Hindlimb muscle (tissue), 1 donor: ENCODE data around the gene SLC19A1. TPM values are rescaled to one million over a fixed set of nuclear protein-coding genes. Genes with fewer than 3 reads are reported as not detected.

Experiments
- DNase-seq: peaks from one replicate; pipeline ENCODE4 v3.0.0-alpha.2; 2013
- polyA plus RNA-seq: library from polyadenylated mRNA; unstranded; fragments of 120-200 nt; gene quantifications from one replicate; pipeline ENCODE4 v1.2.1, GENCODE V29; 2013; ENCODE audit not compliant: insufficient read length

Gene SLC19A1
- polyA plus RNA-seq: 8.1 TPM

DNA sequence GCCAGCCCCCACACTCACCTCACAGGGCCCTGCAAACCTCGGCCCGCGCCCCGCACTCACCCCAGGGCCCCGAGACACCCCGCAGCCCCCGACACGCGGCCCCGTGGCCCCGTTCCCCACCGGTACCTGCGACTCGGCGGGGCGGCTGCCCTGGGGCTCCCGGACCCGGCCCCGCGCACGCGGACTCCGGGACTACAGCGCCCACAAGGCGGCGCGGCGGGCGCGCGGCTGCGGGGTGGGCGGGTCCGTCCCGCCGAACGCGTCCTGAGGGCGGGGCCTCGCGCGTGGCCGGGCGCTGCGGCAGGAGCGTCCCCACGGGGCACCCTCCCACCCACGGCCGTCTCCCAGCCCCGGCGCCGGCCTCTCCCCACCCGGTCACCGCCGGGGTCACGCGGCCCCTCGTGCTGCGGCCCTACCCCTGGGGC is at the start of gene SLC19A1:
Gene SLC19A1 (minus strand): TSS at position 199 of the 425 bp plus-strand sequence. CDS start 4,481 bp downstream, outside the sequence.
- peak; percentile 80 for DNase-seq

DNA sequence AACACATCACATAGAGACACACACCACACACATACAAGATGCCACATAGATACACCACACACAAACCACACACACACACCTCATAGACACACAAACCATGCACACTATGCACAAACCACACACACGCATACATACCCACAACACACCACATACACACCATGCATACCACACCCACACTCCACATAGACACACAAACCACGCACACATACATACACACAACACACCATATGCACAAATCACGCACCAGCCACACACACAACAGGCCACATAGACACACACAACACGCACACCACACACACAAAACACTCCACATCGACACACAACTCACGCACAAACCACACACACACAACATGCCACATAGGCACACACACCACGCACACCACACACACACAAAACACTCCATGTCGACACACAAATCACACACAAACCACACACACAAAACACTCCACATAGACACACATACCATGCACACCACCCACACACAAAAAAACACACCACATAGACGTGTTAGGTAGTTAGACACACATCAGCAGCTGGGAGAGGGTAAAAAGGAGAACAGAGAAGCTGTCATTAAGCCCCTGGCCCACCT is 49.5 kb upstream of the SLC19A1 start:
- no peak for DNase-seq

DNA sequence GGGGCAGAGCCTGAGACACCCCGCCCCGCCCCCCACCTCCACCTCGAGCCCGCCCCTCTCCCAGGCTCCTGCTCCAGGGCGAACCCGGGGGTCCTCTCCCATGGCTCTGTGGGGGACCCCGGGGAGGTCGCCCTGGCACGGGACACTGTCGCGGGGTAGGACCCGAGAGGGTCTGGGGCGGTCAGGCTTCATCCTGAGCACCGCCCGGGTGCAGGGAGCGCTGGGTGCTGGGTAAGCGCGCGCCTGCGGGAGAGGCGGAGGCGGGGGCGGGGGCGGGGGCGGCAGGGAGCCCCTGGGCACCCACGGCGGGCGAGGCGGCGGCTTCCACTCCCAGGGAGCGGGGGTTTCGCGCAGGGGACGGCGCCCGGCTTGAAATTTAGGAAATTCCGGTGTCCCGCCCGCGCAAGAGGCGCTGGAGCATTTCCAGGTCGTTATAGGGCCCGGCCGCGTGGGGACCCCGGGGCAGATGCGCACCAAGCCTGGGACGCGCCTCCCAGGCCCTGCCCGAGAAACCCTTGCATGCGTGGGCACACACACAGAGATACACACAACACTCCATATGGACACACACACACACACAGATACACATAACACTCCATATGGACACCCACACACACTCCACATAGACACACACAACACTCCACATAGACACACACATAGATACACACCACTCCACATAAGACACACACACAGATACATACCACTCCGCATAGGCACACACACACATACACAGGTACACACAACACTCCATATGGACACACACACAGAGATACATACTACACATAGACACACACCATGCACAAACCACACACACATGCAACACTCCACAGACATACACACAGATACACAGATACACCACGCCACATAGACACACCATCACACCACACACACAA is 48.7 kb upstream of the SLC19A1 start:
- DNase-seq: no peak

DNA sequence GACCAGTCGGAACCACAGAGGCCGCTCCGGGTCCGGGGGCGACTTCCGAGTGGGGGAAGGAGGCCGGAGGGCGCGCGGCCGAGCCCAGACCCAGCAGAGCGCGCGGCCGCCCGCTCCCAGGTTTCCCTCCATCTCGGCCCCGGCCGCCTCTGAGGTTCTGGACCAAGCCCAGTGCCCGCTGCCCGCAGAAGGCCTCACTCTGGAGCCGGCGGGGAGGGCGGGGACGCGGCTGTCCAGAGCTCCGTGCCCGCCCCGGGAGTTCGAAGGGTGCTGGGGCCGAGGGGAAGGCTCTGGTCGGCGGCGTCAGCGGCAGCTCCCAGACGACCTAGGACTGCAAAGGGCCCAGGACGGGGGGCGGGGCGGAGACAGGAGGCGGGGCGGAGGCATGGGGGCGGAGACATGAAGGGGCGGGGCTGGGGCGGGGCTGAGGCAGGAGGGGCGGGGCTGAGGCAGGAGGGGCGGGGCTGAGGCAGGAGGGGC is 48.0 kb upstream of the SLC19A1 start:
- no peak for DNase-seq

DNA sequence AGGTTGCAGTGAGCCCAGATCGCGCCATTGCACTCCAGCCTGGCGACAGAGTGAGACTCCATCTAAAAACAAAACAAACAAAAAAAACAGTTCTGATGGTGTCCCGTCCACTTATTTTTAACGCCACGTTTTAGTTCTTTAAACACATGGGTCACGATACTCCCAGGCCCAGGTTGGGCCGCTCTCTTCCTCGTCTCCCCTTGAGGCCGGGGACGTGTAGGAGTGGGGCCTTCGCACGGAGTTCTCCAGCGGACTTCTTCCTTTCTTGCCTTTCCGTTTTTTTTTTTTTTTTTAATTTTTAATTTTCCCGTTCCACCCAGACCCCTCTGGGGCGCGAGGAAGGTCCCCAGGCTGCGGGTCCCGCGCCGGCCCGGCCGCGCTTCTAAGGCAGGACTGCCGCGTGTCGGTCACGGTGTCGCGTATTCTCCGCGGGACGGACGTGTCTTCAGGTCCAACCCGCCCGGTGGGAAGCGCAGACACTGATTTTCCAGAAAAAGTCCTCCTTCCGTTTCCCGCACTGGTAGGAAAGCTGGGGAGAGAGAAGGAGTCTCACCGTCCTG is 47.5 kb upstream of the SLC19A1 start:
- no peak for DNase-seq

DNA sequence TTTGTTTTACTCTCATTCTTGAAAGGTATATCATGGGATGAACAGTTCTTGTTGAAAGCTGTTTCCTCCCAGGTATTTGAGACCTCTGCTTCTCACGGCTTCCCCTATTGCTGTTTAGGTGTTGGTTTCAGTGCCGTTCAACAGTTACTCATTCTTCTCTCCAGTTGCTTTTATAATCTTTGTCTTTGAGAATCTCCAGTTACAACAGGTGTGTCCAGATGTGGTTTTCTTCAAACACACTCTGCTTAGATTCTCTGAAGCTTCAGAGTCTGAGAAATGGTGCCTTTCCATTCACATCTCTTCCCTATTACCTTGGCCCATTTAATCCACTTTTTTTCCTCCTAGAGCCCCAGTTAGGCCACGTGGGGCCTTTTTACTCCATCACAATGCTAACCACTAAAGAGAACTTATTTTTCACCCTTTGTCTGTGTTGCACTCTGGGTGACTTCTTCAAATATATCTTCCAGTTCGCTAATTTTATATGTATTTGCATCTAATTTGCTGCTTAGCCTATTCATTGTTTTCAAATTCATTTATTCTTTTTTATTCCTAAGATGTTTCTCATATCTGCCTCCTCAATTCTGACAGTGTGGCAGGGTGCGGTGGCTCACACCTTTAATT is 46.7 kb upstream of the SLC19A1 start:
- no peak for DNase-seq

DNA sequence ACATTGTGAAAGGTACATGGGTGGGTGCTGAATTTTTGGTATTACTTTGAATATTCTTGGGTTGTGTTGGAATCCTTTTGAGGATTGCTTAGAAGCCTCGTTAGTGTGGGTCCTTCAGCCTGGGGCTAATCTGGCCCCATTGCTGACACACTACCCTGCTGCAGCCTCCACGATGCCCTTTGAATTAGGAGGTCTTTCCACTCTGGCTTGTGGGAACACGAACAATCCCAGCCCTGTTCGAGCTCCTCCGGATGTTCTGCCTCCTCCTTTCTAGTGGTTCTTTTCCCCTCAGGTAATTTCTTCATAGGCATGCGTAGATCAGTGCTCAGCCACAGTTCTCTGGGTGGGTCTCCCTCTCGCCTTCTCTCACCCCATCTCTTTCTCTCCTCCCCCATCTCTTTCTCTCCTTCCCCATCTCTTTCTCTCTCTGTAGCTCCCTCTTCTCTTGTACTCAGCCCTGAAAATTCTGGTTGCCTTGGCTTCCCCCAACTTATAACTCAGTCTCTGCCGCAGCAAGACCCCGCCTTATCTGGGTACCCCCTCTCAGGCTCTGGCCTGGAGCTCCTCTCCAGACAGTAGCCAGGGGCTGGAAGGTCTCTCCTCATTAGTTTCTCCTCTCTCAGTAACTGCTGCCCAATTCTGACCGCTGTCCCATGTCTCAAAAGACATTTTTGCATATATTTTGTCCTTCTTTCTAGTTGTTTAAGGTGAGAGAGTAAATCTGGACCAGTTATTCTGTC is 46.0 kb upstream of the SLC19A1 start:
- DNase-seq: no peak

DNA sequence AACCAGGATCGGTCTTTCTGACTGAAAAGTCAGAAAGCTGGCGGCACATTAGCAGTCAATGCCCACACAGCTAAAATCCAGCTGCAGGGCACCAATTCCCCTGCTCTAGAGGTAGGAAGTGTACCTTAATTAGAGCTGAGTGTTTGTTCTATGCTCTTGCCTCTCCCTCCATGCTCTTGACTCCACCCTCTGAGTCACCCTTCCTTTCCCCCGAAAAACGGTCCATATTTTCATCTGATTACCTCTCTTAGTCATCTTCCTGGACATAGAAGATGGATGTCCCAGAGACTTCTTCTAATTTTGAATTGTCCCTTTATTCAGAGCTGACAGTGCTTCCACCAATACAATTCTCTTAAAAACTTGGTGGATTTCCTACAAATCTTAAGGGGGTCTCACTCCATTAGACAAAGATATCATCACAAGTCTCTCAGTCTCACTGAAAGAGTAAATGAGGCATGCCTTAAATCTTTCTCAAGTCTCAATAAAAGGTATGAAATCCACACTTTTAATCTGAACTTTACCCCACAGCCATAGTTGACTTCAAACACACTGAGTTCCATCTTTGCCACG is 44.1 kb upstream of the SLC19A1 start:
- no peak for DNase-seq

DNA sequence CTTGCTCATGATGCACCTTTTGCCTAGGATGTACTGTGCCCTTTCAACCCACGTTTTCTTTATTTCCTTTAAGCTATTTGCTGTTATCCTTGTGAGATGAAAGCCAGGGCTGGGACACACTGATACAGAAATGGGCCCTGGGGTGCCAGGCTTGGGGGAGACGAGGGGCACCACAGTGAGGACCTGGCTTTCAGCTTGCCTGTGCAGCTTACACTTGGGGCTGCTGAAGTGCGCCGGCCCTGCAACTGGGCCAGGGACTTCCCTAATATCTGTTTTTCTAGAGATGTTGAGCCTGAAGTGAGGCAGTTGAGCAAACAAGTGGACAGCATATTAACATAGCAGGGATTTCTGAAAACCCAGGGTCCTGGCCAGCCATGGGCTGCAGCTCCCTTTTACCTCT is 42.5 kb upstream of the SLC19A1 start:
- no peak for DNase-seq

DNA sequence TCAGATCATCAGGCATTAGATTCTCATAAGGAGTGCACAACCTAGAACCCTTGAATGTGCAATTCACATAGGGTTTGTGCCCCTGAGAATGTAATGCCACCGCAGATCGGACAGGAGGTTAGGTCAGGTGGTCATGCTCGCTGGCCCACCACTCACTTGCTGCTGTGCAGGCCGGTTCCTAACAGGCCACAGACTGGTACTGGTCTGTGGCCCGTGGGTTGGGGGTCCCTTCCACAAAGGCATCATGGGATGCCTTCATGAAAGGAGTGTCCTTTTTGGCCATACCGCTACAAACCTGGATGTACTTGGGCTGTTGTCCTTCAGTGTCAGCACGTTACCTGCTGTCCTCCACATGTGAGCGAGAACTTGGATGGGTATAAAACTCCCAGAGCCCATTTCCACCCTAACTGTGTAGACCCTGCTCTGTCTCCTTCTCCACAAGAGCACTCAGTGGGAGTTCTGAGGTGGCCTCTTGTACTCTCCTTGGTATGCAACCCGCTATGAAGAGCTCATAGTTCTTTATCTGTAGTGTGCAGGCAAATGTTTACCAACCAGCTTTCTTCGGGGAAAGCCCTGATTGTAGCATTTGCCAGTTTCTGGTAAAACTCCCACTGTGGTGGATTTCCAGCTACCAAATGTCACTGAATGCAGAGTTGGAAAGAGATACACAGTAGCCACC is 41.7 kb upstream of the SLC19A1 start:
- no peak for DNase-seq

DNA sequence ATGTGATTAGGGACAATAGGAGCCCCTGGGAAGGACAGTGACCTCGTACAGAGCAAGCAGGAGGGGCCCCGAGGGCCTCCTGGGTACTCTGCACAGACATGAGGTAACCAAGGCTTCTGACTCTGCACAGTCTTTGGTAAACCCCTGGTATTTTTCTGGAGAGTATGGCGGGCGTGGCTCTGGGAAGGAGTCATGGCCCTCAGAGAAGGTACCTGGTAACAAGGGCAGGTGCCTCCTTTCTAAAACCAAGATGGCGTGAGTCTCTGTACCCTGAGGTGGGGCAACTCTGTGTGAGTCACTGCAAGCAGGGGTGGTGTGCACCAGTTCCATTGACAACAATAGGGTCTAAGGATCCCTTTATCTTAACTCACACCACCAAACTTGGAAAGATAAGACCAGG is 39.9 kb upstream of the SLC19A1 start:
- DNase-seq: no peak

DNA sequence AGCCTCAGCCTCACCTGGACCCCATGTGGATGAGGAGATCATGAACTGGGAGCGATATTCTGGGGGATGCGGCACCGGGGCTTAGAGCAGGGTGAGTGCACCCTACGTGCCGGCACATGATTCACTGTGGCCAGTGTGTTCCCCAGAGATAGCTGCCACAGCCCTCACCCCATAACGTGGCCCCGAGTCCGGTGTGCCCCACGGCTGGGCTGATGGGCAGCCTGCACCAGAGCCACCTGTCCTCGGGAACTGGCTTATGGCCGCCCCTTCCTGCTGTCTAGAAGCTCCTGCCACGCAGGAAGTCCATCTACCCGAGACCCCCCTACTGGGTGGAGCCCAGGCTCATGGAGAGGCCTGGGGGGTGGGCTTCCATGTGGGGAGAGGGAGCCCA is 39.1 kb upstream of the SLC19A1 start:
- no peak for DNase-seq

DNA sequence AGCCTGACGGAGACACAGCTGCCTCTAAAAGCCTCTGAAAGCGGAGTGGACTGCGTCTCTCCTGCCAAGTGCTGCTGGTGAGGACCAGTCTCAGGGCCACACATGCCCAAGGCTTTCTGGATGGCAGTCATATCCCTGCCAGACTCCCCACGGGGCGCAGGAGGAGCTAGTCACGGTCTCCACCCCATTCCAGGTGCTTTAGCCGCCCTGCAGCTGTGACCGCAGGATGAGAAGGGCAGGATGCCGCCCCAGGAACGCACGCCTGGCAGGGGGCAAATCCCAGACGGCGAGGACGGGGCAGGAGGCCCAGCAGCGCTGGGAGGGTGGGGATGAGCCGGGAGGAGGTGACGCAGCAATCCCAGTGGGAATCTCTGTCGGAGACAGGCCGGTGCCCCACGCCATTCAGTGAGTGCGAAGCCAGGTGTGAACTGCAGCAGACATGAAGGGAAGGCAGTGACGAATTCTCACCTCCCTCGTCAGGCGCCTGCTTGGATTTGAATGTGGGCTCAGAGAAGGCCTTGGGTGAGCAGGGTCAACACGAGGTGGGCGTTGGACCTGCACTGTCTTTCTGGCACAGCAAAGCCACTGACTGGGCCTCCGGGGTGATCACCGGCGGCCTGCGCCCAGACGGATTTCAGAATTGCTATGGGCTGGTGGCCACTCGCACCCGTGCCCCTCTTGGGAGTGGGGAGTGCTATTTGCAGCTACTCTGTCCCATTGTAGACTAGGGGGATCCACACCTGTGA is 38.5 kb upstream of the SLC19A1 start:
- no peak for DNase-seq

DNA sequence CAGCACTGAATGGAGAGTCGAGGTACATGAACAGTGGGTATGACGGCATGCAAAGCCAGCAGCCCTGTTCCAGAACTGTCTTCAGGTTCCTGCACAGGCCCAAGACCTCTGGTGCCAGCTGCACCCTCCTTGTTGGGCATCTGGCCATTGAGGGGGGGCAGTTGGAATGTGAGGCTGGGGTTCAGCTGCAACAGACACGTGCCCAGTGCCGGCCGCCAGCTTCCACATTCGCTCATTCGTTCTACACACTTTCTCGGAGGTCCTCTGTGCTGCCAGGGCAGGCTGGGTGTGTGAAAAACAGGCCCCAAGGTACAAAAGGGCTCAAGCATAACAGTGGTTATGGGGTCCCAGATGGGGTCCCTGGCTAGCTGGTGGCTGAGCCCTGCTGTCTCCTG is 37.9 kb upstream of the SLC19A1 start:
- DNase-seq: no peak

DNA sequence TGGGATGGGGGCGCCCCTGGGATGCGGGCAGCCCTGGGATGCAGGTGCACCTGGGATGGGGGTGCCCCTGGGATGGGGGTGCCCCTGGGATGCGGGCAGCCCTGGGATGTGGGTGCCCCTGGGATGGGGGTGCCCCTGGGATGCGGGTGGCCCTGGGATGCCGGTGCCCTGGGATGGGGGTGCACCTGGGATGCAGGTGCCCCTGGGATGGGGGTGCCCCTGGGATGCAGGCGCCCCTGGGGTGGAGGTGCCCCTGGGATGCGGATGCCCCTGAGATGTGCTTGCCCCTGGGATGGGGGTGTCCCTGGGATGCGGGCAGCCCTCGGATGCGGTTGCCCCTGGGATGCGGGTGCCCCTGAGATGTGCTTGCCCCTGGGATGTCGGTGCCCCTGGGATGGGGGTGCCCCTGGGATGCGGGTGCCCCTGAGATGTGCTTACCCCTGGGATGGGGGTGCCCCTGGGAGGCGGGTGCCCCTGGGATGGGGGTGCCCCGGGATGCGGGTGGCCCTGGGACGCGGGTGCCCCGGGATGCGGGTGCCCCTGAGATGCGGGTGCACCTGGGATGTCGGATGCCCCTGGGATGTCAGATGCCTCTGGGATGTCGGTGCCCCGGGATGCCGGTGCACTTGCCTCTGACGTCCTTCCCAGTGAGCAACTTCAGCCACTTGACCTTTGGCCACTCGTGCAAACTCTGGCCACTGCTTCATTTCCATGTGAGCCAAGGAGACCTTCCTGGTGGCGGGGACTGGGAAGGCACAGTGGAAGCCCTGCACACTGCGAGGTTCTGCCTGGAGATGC is 37.3 kb upstream of the SLC19A1 start:
- DNase-seq: no peak

DNA sequence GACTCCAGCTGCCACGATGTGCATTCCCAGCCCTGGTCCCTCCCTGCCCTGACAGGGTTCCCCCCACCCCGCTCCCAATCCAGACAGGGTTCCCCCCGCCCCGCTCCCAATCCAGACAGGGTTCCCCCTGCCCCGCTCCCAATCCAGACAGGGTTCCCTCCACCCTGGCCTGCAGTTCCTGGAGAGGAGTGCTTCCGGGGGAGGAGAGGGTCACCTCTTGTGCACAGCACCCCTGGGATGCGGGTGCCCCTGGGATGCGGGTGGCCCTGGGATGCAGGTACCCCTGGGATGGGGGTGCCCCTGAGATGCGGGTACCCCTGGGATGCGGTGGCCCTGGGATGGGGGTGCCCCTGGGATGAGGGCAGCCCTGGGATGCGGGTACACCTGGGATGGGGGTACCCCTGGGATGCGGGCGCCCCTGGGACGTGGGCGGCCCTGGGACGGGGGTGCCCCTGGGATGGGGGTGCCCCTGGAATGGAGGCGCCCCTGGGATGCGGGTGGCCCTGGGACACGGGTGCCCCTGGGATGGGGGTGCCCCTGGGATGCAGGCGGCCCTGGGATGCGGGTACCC is 36.7 kb upstream of the SLC19A1 start:
- DNase-seq: no peak

DNA sequence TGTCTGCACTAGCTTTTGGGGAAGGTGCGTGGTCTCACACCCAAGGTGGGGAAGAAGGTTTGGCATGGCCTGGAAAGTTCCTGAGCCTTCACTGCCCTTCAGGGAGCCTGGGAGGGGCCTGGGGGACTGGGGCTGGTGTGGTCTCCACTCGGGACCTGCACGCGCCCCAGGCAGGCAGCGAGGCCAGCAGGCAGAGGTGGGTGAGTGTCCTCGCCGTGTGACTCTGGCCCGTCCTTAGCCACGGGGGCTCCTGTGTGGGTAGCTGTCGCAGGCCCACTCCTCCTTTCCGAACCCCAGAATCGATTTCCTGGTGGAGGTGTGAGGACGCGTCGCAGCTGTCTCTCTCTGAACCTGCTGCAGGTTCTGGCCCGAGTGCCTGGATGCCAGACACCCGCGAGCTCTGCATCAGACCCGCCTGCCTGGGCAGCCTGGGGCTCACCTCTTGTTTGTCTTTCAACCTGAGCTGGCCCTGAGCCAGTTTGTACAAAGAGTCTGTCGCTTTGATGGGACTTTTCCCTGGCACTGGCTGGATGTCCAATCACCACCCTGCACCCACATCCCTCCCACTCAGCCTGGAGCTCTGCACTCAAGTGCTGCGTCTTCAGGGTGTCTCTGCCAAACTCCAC is 36.0 kb upstream of the SLC19A1 start:
- no peak for DNase-seq

DNA sequence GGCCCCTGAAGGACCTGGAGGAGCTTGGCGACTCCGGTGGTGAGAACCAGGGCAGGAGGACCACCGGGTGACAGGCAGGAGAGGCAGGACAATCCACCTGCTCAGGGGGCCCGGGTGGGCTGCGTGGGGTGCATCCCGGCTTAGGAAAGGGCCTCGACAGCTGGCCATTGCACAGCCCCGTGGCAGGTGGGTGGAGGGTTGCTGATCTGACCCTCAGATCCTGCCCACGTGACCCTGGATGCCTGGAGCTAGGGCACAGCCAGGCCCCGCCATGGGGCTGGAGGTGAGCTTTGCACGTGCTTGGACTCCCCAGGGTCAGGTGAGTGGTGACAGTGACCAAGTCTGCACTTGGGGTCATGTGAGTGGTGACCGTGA is 35.5 kb upstream of the SLC19A1 start:
- DNase-seq: no peak
